ENCODE measurements around the gene ZDHHC11. TPM values are rescaled to one million over a fixed set of nuclear protein-coding genes. Genes with fewer than 3 reads are reported as not detected.
"Not testable (repeated sequence)": the region's sequence is repeated elsewhere in the genome, so short reads cannot be mapped to it uniquely, and the experiment has no call there.

The ZDHHC11 gene
- total RNA-seq, 2 donors from 2014 or later = 10.8 to 16.2 TPM

DNA sequence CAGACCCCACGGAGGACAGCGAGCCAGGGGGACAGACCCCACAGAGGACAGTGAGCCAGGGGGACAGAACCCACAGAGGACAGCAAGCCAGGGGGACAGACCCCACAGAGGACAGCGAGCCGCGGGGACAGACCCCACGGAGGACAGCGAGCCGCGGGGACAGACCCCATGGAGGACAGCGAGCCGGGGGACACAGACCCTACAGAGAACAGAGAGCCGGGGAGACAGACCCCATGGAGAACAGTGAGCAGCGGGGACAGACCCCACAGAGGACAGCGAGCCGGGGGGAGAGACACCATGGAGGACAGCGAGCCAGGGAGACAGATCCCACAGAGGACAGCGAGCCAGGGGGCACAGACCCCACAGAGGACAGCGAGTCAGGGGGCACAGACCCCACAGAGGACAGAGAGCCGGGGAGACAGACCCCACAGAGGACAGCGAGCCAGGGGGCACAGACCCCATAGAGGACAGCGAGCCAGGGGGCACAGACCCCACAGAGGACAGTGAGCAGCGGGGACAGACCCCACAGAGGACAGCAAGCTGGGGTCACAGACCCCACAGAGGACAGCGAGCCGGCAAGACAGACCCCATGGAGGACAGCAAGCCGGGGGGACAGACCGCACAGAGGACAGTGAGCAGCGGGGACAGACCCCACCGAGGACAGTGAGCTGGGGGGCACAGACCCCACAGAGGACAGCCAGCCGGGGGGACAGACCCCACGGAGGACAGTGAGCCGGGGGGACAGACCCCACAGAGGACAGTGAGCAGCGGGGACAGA is 4.4 kb upstream of the ZDHHC11 start:
- Histone ChIP-seq H3K4me3 (no peak overlapping the region), H3K36me3 (no peaks in the 10 kb centered on the region), H3K9me3 (no peaks in the 10 kb centered on the region), H3K4me1 (peaks cover 0 to 4% of the 10 kb centered on the region in 2 donors), H3K27me3 (no peaks in the 10 kb centered on the region), H3K27ac (no peak overlapping the region)
- TF ChIP-seq, protein P1, sequence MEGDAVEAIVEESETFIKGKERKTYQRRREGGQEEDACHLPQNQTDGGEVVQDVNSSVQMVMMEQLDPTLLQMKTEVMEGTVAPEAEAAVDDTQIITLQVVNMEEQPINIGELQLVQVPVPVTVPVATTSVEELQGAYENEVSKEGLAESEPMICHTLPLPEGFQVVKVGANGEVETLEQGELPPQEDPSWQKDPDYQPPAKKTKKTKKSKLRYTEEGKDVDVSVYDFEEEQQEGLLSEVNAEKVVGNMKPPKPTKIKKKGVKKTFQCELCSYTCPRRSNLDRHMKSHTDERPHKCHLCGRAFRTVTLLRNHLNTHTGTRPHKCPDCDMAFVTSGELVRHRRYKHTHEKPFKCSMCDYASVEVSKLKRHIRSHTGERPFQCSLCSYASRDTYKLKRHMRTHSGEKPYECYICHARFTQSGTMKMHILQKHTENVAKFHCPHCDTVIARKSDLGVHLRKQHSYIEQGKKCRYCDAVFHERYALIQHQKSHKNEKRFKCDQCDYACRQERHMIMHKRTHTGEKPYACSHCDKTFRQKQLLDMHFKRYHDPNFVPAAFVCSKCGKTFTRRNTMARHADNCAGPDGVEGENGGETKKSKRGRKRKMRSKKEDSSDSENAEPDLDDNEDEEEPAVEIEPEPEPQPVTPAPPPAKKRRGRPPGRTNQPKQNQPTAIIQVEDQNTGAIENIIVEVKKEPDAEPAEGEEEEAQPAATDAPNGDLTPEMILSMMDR (IDR thresholded peaks at IDR 0.05) = no peak
- DNase-seq (ENCODE audit: low spot score) = no peak

DNA sequence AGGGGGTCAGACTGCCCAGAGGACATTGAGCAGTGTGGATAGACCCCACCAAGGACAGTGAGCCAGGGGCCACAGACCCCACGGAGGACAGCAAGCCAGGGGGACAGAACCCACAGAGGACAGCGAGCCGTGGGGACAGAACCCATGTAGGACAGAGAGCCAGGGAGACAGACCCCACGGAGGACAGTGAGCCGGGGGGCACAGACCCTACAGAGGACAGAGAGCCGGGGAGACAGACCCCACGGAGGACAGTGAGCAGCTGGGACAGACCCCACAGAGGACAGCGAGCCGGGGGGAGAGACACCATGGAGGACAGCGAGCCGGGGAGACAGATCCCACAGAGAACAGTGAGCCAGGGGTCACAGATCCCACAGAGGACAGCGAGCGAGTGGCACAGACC is 3.4 kb upstream of the ZDHHC11 start:
- no peak overlapping the region for H3K4me3 ChIP-seq
- no peak for DNase-seq (ENCODE audit: low spot score)

DNA sequence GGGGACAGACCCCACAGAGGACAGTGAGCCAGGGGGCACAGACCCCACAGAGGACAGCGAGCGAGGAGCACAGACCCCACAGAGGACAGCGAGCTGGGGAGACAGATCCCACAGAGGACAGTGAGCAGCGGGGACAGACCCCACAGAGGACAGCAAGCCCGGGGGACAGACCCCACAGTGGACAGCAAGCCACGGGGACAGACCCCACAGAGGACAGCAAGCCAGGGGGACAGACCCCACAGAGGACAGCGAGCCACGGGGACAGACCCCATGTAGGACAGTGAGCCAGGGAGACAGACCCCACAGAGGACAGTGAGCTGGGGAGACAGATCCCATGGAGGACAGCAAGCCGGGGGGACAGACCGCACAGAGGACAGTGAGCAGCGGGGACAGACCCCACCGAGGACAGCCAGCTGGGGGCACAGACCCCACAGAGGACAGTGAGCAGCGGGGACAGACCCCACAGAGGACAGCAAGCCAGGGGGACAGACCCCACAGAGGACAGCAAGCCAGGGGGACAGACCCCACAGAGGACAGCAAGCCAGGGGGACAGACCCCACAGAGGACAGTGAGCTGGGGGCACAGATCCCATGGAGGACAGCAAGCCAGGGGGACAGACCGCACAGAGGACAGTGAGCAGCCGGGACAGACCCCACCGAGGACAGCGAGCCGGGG is 2.8 kb upstream of the ZDHHC11 start:
- DNase-seq (ENCODE audit: low spot score); H3K27ac ChIP-seq; H3K36me3 ChIP-seq; H3K9me3 ChIP-seq; H3K4me3 ChIP-seq; H3K27me3 ChIP-seq: not testable (repeated sequence)
- peaks cover 0 to 12% of the 10 kb centered on the region in 2 donors for H3K4me1 ChIP-seq

More for the DNA sequence above, 3.4 kb upstream of the ZDHHC11 start:
- Histone ChIP-seq H3K9me3 (no peaks in the 10 kb centered on the region), H3K27me3 (no peaks in the 10 kb centered on the region), H3K27ac (no peak overlapping the region), H3K36me3 (no peaks in the 10 kb centered on the region), H3K4me1 (peaks cover 0 to 12% of the 10 kb centered on the region in 2 donors)
- TF ChIP-seq, protein P1 (IDR thresholded peaks at IDR 0.05) = no peak

DNA sequence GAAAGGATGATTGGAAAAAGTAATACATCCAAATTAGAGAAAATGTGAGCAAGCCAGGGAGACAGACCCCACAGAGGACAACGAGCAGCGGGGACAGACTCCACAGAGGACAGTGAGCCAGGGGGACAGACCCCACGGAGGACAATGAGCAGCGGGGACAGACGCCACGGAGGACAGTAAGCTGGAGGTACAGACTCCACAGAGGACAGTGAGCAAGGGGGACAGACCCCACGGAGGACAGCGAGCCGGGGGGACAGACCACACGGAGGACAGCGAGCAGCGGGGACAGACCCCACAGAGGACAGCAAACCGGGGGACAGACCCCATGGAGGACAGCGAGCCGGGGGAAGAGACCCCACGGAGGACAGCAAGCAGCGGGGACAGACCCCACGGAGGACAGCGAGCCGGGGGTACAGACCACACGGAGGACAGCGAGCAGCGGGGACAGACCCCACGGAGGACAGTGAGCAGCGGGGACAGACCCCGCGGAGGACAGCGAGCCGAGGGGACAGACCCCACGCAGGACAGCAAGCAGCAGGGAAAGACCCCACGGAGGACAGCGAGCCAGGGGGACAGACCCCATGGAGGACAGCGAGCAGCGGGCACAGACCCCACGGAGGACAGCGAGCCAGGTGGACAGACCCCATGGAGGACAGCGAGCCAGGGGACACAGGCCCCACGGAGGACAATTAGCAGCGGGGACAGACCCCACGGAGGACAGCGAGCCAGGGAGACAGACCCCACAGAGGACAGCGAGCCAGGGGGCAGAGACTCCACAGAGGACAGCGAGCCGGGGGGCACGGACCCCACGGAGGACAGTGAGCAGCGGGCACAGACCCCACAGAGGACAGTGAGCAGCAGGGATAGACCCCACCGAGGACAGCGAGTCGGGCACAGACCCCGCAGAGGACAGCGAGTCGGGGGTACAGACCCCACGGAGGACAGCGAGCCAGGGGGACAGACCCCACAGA is 1.9 kb upstream of the ZDHHC11 start:
- no peaks in the 10 kb centered on the region for H3K9me3 ChIP-seq
- no peaks in the 10 kb centered on the region for H3K27me3 ChIP-seq
- H3K4me1 ChIP-seq = peaks cover 0 to 12% of the 10 kb centered on the region in 2 donors
- DNase-seq (ENCODE audit: low spot score) = no peak
- no peak overlapping the region for H3K4me3 ChIP-seq
- TF ChIP-seq, protein P1 (IDR thresholded peaks at IDR 0.05) = no peak
- H3K27ac ChIP-seq = no peak overlapping the region
- H3K36me3 ChIP-seq = no peaks in the 10 kb centered on the region

DNA sequence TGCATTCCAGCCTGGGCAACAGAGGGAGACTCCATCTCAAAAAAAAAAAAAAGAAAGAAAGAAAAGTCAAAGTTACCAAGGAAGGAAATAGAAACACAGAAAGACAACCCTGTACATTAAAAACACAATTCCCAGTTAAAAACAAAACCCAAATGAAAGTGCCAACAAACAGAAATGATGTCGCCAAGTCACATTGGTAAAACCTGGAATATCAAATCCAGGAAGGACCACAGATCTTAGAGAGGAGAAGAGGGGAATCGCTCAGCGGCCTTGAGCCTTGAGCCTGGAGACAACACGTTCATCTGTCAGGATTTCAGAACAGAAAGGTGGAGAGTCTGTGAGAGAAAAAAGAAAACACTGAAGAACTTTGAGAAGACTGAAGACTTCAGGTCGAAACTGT is 1.2 kb upstream of the ZDHHC11 start:
- Histone ChIP-seq H3K27ac (no peak overlapping the region), H3K4me1 (peaks cover 0 to 12% of the 10 kb centered on the region in 2 donors), H3K36me3 (no peaks in the 10 kb centered on the region), H3K27me3 (no peaks in the 10 kb centered on the region), H3K9me3 (no peaks in the 10 kb centered on the region), H3K4me3 (no peak overlapping the region)
- DNase-seq (ENCODE audit: low spot score) = no peak
- TF ChIP-seq, protein P1 (IDR thresholded peaks at IDR 0.05) = no peak
